T-helper 22 cell (primary cell): ENCODE measurements around the gene HESX1.

Source experiments
- DNase-seq: peaks from one replicate; pipeline ENCODE4 v3.0.0-alpha.2; 2020; ENCODE audit warnings: low read depth

Gene HESX1

GRCh38 chr3:57199895-57200297 is at the start of gene HESX1:
Gene HESX1, minus strand, starts transcription at chr3:57199978. Its CDS starts 60 bp downstream, at chr3:57199918.
- no peak for DNase-seq

GRCh38 chr3:57244946-57245345 is 45.2 kb upstream of the HESX1 start:
- DNase-seq, result no peak

GRCh38 chr3:57234613-57235575 is 35.1 kb upstream of the HESX1 start:
- DNase-seq, result no peak

DNA sequence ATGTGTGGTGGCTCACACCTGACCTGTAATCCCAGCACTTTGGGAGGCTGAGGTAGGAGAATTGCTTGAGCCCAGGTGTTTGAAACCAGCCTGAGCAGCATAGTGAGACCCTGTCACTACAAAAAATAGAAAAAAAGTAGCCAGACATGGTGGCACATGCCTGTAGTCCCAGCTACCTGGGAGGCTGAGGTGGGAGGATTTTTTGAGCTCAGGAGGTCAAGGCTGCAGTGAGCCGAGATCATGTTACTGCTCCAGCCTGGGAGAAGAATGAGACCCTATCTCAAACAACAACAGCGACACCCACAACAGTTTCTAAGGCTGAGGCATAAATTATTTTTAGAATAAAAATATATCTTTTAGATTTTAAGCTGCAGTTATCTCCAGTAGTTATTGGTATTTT is 34.0 kb upstream of the HESX1 start:
- no peak for DNase-seq

- DNase-seq, result no peak
Measured at GRCh38 chr3:57230006-57230405, 30.2 kb upstream of the HESX1 start.

- DNase-seq, result no peak
Measured at GRCh38 chr3:57227930-57228751, 28.4 kb upstream of the HESX1 start.

DNA sequence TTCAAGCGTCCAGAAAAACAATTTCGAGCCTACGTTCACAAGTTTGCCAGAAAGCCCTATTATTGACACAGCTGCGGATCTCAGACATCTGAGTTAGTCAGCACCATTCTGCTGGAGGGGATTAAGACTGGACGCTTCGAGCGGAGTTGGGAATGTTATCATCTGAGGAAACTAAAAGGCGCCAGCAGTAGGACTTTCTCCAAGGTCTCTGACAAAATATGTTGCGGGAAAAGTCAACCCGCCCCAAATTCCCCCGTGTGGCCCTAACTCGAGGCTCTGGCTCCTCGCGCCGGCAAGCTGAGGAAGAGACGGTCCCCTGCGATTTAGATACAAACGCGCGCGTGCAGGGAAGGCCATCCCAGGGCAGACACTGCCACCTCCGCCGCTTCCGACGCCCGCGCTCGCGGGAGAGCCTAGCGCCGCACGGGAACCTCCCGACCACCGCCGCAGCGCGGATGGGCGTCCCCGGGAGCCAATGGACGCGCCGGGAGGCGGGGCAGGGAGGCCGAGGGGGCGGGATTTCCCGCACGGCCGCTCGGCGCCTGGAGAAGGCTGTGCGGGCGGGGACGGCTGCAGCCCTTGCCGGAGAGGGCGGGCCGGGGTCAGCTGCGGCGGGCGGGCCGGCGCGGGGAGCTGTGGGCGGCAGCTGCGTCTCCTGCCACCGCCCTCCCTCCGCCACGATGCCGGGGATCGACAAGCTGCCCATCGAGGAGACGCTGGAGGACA is 27.6 kb upstream of the HESX1 start, which contains the start of gene APPL1:
TSS of gene APPL1 (plus strand) at position 526 of the 726 bp plus-strand sequence. CDS start at position 681, 155 bp downstream.
- peak; percentile 75 for DNase-seq

DNA sequence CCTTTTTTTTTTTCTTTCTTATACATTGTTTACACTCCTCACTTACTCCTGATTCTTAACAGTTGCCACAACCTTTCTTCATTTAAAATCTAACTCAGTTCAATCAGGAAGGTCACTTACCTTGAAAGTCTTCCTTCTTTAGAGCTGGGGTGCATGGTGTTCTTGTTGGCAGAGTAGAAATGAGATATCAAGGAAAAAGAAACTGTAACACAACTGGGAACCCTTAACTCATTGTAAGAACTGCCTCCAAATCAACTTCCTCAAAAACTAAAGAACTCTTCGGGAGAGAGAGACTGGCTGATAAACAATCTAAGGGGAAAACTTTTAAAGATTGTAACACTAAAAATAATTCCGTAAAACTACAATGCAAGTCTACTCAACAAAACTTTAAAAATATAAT is 26.4 kb upstream of the HESX1 start:
- DNase-seq, result no peak

DNA sequence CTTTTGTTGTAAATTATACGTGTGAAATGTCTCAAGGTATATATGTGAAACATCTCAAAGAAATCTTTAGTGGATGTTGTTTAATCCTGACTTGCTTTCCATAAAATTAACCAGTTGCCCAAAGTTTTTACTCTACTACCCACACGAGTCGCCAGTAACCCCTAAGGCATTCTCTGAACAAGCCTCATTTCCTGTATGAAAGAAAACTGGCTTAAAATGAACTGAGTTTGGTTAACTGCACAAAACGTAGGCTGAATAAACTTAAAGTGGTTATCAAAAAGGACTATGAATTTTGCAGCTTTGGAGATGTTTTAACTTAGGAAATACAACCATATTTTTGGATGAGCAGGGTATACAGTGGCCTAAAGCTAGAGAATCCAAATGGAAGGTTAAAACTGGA is 25.1 kb upstream of the HESX1 start:
- no peak for DNase-seq

DNA sequence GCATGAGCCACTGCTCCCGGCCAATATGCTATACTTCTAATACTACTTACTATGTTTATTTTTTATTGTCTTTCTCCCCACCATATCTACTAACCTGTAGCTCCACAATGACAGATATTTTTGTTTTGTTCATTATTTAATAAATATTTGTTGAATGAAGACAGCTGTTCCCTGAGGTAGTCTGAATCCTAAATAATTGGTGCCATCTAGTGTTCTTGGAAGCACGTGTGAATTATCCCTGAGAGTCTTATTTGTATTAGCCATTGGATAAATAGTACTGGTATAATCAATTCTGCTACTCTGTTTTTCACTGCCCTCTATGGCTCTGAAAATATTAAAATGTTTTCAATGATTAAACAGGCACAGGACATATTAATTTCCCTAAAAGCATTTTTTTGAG is 22.1 kb upstream of the HESX1 start:
- DNase-seq, result no peak

DNA sequence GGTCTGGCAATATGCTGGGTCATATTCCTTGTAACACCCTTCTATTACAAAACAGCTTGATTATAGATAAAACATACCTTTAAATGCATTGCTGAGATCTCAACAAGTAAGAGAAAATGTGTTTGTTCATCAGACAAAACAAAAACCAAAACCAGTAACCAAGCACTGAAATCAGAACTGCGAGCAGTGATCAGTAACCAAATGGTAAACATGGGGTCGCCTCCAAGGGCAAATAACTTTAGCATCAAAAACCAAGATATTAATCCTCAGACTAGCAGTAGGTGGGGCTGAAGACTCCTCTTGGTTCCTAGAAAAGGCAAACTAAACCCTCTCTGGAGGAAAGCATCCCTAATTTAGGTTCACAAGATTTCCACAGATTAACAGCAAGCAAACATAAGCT is 6.6 kb upstream of the HESX1 start:
- DNase-seq, result no peak

- no peak for DNase-seq
Measured at GRCh38 chr3:57194641-57195040, 5.1 kb downstream of the HESX1 start.

DNA sequence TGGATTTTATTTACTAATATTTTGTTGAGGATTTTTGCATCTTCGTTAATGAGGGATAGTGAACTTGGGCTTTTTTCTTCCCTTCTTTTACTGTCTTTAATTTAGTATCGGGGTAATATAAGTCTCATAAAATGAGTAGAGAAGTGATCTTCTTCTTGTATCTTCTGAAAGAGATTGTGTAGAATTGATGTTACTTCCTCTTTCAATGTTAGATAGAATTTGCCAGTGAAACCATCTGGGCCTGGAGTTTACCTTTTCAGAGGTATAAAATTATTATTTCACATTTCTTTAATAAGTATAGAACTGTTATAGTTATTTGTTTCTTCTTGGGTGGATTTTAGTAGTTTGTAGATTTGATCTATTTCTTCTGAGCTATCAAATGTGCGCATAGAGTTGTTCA is 7.8 kb downstream of the HESX1 start:
- DNase-seq, result no peak

DNA sequence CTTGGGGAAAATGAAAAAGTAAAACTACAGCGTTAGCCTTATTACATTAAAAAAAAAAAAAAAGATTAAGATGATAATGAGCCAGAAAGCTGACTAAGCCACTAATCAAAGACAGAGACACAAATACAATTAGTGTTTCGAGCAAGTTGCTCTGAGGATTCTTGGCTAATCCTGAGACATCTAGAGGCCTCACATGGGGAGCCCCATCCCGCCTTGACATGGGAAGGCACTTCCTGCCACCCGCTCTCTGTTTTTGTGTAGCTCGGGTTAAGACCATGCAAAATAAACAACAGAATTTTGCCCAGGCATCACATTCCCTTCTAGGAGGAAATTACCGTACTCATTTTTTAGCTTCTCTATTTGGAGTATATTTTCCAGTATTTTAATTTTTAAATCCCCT is 15.3 kb downstream of the HESX1 start:
- no peak for DNase-seq

- no peak for DNase-seq
Measured at GRCh38 chr3:57179580-57180410, 20.0 kb downstream of the HESX1 start.

GRCh38 chr3:57176045-57176444 is 23.7 kb downstream of the HESX1 start:
- no peak for DNase-seq

DNA sequence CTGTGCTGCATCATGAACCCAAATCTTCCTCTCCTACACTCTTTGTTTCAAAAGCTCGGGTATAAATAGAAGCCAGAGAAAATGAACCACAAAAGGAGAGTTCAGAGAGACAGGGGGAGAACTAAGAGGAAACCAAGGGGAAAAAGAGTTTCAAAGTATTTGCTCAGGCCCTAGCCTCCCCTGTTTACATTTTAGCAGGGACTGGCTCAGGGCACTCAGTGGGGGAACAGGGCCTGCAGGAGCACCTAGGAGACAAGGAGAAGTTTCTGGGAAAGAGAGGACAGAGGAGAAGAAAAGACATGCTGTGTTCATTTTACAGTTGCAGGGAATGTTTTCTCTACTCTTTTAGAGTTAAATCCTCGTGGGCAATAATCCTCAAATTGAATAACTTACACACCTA is 26.1 kb downstream of the HESX1 start:
- DNase-seq, result no peak

DNA sequence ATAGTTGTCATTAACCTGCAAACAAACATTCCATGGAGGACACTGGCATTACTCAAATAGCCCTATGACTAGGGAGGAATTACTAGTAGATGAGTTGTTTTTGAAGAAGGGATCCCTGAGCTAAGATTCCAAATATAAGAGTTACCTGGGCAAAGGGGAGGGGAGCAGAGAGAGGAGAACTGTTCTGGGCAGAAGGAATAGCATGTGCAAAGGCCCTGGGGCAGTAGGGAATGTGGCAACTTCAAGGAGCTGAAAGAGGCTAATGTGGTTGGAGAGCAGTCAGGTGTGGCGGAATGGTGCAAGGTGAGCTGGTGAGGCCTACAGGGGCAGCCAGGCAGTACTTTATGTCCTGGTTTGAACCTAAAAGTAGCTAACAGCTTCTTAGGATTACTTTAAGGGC is 28.8 kb downstream of the HESX1 start:
- DNase-seq, result no peak

GRCh38 chr3:57169872-57170623 is 29.7 kb downstream of the HESX1 start:
- no peak for DNase-seq

DNA sequence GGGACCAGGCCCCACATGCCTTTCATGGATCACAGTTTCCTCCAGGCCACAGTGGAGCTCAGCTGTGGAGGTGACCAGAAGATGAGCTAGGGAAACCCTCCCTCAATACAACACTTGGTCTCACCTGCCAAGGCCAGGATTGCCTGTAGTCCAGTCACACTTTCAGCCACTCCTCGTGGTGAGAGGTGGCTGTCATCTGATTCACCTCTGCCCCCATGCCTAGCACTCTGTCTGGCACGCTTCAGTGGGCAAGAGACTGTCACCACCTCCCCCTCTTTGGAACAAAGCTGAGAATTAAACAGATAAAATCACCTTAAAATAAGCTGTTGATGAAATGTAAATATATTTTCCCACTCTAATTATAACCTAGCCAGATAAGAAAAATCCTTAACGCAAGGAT is 30.7 kb downstream of the HESX1 start:
- no peak for DNase-seq

GRCh38 chr3:57168151-57168550 is 31.6 kb downstream of the HESX1 start:
- DNase-seq, result no peak
